Right lobe of liver (tissue), 6 donors: Measurements from ENCODE around the gene SUSD1. TPM values are rescaled to one million over a fixed set of nuclear protein-coding genes. Genes with fewer than 3 reads are reported as not detected.

Experiments used
- ATAC-seq, 4 donors: fragments of 200-7000 bp; cut with Tn5 transposase; one replicate each; pipeline ENCODE4 v1.9.1; 2020; ENCODE audit warnings: mild to moderate bottlenecking in 4 of 4, moderate library complexity in 4 of 4
- DNase-seq, 3 donors: peaks; one replicate each; pipeline ENCODE4 v3.0.0-alpha.2; 2020
- H3K27ac ChIP-seq, 3 donors: fragments of 200-600 bp; one replicate each; pipeline ENCODE4 v1.8.0; 2022
- H3K27me3 ChIP-seq, 2 donors: fragments of 200-600 bp; one replicate each; pipeline ENCODE4 v1.8.0; 2022
- H3K36me3 ChIP-seq, 4 donors: fragments of 200-600 bp; sonication (generic) in 1 of 4; one replicate each; pipeline versions ENCODE4 v1.5.1 to v1.8.0; 2017 to 2022; ENCODE audit warnings: control low read depth in 1 of 4
- H3K4me1 ChIP-seq, 4 donors: fragments of 200-600 bp; sonication (generic) in 1 of 4; one replicate each; pipeline versions ENCODE4 v1.5.1 to v1.8.0; 2017 to 2022; ENCODE audit warnings: control low read depth in 1 of 4
- H3K4me3 ChIP-seq, 3 donors: fragments of 200-600 bp; one replicate each; pipeline ENCODE4 v1.8.0; 2022
- H3K9me3 ChIP-seq, 4 donors: fragments of 200-600 bp; sonication (generic) in 1 of 4; one replicate each; pipeline versions ENCODE4 v1.5.1 to v1.8.0; 2017 to 2022; ENCODE audit warnings: control low read depth in 1 of 4
- POLR2A ChIP-seq: fragments of 450-650 bp; IDR thresholded peaks from one replicate; pipeline ENCODE4 v1.6.1; 2017; ENCODE audit warnings: antibody characterized with exemption, mild to moderate bottlenecking
- WGBS: methylation state at CpG from one replicate; pipeline ENCODE4 v1.1.6; 2018; ENCODE audit warnings: low coverage, low lambda C conversion rate; ENCODE audit not compliant: insufficient coverage; ENCODE audit errors: missing lambda C conversion rate; 5-methylcytosine and 5-hydroxymethylcytosine counted together
- intact Hi-C, 2 donors: fragments of 100-400 bp; cut with DNase I; formaldehyde crosslinking; loops; one replicate each; pipeline versions ENCODE4 v1.11.2 to v1.14.1; 2022
- total RNA-seq, 6 experiments: library from RNA; depleted of rRNA in 2 of 6; stranded (reverse); fragments of >200 nt in 2 of 6; fragmentation: NEBNext Ultra II Directional in 3 of 6; extraction: Animal tissue kit (Norgen Biotek cat#: 25700) in 3 of 6; gene quantifications; one replicate each; pipeline versions ENCODE4 v1.1.0 to v1.2.4, GENCODE V29; 2016 to 2023
- TF ChIP-seq, protein P1 (sequence below), 4 donors: fragments of 200-600 bp in 3 of 4; fragments of 450-650 bp in 1 of 4; IDR thresholded peaks; one replicate each; pipeline versions ENCODE4 v1.5.1 to v1.8.0; 2016 to 2022; ENCODE audit warnings: antibody characterized with exemption in 4 of 4, mild to moderate bottlenecking in 2 of 4
- donor health status: DM: no; HTN: yes; CAD: no.
- donor health status: DM: no; HTN: no; CAD: no.
- donor health status: DM: no; HTN: no; CAD: no.
- donor health status: DM: no; HTN: yes; CAD: no.
- donor health status: DM: no; HTN: yes; CAD: no.

Gene SUSD1
- total RNA-seq, 6 experiments from 2014 or later: 2.7 to 7.2 (median 3.9) TPM

DNA sequence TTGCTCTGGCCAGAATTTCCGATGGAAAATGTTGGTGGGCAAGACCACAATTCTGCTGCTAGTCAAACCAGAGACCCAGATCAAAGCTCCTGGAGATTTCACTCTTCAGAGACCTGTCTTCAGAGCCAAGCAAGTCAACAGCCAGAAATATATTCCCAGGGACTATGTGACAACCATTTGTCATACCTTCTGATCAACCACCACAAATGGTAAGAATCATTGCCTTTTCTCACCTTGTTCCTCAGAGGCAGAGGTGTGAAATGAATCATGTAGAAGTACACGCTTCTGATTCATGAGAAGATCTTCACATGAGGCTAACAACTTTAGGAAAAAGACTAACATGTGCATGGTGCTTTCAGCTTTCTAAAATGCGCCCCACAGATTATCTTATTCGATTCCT lies 53.5 kb downstream of the SUSD1 start:
- H3K27me3 ChIP-seq: no peaks in the 10 kb centered on the region
- 83% methylated on average over 4 of the region's 4 CpGs for WGBS
- ATAC-seq (no peak), DNase-seq (no peak)
- H3K27ac ChIP-seq: no peak overlapping the region
- H3K36me3 ChIP-seq: peaks cover 0 to 2% (median 0%) of the 10 kb centered on the region in 4 donors
- TF ChIP-seq, protein P1, sequence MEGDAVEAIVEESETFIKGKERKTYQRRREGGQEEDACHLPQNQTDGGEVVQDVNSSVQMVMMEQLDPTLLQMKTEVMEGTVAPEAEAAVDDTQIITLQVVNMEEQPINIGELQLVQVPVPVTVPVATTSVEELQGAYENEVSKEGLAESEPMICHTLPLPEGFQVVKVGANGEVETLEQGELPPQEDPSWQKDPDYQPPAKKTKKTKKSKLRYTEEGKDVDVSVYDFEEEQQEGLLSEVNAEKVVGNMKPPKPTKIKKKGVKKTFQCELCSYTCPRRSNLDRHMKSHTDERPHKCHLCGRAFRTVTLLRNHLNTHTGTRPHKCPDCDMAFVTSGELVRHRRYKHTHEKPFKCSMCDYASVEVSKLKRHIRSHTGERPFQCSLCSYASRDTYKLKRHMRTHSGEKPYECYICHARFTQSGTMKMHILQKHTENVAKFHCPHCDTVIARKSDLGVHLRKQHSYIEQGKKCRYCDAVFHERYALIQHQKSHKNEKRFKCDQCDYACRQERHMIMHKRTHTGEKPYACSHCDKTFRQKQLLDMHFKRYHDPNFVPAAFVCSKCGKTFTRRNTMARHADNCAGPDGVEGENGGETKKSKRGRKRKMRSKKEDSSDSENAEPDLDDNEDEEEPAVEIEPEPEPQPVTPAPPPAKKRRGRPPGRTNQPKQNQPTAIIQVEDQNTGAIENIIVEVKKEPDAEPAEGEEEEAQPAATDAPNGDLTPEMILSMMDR (IDR thresholded peaks at IDR 0.05): no peak
- no peak for TF ChIP-seq POLR2A
- H3K4me1 ChIP-seq: peaks cover 0 to 8% (median 0%) of the 10 kb centered on the region in 4 donors
- intact Hi-C loops: no loop called here
- H3K9me3 ChIP-seq: no peaks in the 10 kb centered on the region
- no peak overlapping the region for H3K4me3 ChIP-seq

DNA sequence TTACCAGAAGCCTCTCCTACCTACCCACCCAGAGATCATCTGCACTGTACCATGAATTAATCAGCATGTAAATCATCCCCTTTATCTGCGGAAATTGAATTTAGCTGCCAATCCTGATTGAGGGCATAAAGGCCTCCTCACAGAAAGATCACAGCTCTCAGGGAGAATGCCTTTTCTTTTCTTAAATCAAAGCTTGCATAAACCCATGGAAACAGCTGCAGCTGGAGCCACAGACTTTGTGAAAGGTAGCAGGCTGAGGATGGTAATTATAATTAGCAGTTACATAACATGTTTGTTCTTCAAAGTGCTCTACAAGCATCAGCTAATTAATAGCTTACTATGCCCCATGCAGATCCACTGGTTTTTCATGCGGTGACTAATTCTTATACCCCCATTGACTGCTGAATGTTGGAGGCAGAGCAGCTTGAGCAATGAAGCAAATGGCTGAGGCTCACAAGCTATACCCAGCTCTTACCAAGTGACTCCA lies 54.6 kb downstream of the SUSD1 start:
- no peak for TF ChIP-seq POLR2A
- TF ChIP-seq, protein P1 (IDR thresholded peaks at IDR 0.05): no peak
- no peak overlapping the region for H3K4me3 ChIP-seq
- H3K27ac ChIP-seq: peak overlapping the region in 1 of 3 donors; percentile 85
- ATAC-seq (no peak), DNase-seq (no peak)
- peaks cover 0 to 2% (median 0%) of the 10 kb centered on the region in 4 donors for H3K36me3 ChIP-seq
- intact Hi-C loops: no loop called here
- peaks cover 0 to 9% (median under 1%) of the 10 kb centered on the region in 4 donors for H3K4me1 ChIP-seq
- no CpG with 5 or more reads among the region's 2 CpGs for WGBS
- no peaks in the 10 kb centered on the region for H3K27me3 ChIP-seq
- H3K9me3 ChIP-seq: no peaks in the 10 kb centered on the region

DNA sequence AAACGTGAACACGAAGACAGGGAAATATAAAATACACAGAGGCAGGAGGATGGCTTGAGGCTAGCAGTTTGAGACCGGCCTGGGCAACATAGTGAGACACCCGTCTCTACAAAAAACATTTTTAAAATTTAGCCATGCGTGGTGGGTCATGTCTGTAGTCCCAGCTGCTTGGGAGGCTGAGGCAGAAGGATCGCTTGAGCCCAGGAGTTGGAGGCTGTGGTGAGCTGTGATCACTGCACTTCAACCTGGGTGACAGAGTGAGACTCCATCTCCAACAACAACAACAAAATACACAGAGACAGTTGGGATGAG lies 55.1 kb downstream of the SUSD1 start:
- Histone ChIP-seq H3K4me3 (no peak overlapping the region), H3K9me3 (no peaks in the 10 kb centered on the region), H3K4me1 (peaks cover 0 to 13% (median 2%) of the 10 kb centered on the region in 4 donors), H3K27me3 (no peaks in the 10 kb centered on the region), H3K36me3 (peaks cover 0 to 2% (median 0%) of the 10 kb centered on the region in 4 donors), H3K27ac (peak overlapping the region; percentile 69 to 85 (median 74))
- TF ChIP-seq, protein P1 (IDR thresholded peaks at IDR 0.05): no peak
- no peak for TF ChIP-seq POLR2A
- DNase-seq: no peak
- WGBS: 77% methylated on average over 6 of the region's 6 CpGs
- intact Hi-C loops: no loop called here
- no peak for ATAC-seq

DNA sequence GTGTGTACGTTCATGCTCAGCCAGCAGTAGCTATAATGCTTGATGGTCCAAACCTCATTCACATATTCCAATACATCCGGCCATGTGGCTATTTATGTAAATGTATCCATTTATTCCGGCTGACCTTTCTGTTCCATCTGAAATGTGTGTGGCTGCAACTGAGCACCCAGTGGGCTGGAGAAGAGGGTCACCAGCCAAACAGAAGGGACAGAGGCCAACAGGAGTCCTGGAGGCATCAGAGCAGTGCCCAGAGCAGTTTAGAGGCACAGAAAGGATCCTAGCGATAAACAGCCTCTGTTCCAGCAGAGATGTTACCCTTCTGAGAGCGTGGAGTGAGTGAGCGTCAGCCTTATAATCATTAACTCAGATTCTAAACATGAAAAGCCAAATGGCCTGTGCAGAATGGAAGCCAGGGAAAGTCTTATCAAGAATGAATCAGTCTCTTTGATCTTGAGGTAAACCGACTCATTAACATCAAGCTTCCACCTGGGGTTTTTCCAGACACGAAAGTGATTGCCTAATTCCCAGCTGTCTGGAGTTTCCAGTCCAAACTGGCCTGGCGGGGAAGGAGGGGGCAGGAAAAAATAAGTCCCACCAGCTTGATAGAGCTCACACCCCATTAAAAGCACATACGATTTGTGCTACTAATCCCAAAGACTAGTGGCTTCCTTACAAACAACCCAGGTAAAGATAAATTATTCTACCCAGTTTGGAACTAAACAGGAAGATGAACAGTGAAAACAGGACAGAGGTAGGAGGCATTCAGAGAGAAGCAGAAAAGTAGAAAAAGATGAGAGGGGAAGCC lies 55.7 kb downstream of the SUSD1 start:
- 38% methylated on average over 9 of the region's 10 CpGs for WGBS
- Histone ChIP-seq H3K4me1 (peaks cover 0 to 18% (median 7%) of the 10 kb centered on the region in 4 donors), H3K36me3 (peaks cover 0 to 2% (median 0%) of the 10 kb centered on the region in 4 donors), H3K27ac (peak overlapping the region; percentile 69 to 85 (median 74)), H3K9me3 (no peaks in the 10 kb centered on the region), H3K4me3 (peak overlapping the region in 1 of 3 donors; percentile 15), H3K27me3 (no peaks in the 10 kb centered on the region)
- intact Hi-C loops: loop anchor here in 1 of 2 donors (10.0 kb wide), 1 partner anchor 245 kb away; no protein-coding TSS in a partner anchor
- ATAC-seq (peak; percentile 89 to 93 (median 92)), DNase-seq (peak; percentile 45 to 82 (median 60))
- no peak for TF ChIP-seq POLR2A
- TF ChIP-seq, protein P1 (IDR thresholded peaks at IDR 0.05): no peak
